NCI-H82 (cell line): ENCODE data around the gene LGR4.

Source experiments
- DNase-seq: peaks from one replicate; lab custom pipeline; 2025; lab: John Stamatoyannopoulos, UW

LGR4 gene

DNA sequence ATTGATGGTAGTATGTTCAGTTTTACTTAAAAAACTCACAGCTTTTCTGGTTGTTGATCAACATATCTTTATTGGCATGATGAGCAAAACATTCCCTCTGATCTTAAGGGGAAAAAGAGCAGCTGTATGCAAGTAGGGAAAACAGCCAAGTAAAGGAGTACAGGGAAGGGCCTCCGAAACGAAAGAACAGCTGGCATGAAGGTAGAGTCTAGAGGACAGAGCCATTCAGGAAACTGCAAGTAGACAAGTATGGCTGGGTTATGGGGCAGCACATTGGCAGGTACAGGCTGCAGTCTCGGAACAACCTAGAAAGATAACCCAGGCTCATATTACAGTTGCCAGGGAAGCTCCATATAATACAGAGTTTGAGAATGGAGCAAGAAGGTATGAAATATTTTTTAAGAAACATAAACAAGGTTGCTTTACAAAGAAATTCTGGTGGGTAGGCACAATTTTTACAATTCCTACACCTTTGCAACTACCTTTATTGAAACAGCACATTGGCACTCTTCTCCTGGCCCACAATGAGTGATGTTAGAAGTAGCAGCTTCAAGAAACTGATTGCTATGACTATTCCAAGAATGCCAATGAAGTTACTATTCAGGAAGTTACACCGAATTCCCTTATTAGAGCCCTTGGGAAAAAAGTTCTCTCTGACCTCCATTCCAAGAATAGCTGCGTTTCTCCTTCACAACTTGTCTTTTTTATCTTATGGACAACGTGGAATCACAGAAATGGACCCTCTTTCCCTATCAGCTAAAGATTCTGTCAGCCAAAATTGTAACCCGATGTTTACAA lies 45.2 kb downstream of the LGR4 start:
- DNase-seq: no peak

- no peak for DNase-seq
These were observed 46.8 kb downstream of the LGR4 start for GRCh38 chr11:27425814-27426213.

GRCh38 chr11:27423125-27423524 lies 49.5 kb downstream of the LGR4 start:
- DNase-seq: no peak

DNA sequence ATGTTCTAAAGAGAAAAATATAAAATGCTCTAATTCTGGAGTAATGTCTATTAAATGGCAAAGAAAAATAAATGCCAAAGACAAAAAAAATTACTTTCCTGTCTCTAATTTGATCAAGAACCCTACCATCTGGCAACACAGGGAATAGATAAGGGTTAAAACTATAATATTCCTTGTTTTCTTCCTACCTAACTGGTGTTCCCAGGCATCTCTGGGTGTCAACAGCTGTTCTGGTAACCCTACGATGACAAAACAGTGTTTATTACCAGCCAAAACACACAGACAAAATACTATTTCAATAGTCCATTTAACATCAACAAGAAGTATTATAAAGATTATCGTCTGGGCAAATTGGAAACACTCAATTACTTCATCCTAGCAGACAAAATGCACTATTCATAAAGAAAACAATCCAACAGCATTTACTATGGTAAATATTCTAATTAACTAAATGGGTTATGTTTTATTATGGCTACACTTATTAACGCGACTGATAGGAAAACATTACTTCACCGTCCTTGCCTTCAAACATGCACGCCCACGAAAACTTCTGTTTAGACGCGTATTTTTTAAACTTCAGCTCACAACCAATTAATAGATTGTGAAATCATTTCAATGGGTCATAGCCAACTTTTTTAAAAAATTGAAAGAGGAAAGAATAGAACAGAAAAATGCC lies 50.6 kb downstream of the LGR4 start:
- no peak for DNase-seq

GRCh38 chr11:27420722-27421572 lies 51.6 kb downstream of the LGR4 start:
- no peak for DNase-seq

DNA sequence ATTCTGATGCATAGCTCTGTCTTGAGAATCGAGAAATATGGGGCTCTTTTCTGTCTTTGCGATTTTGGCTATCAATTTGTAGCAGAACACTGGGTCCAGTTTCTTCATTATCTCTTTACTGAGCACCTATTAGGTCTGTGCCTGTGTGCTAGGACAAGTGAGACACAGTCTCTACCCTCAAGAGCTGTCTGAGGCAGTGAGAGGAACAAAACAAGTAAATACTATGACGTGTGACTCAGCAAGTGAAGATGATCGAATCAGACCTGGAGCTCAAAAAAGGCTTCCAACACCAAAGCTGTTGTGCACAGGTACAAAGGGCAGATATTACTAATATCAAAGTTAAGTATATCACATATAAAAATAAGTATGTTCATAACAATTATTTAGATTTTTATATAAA lies 52.4 kb downstream of the LGR4 start:
- DNase-seq: no peak

DNA sequence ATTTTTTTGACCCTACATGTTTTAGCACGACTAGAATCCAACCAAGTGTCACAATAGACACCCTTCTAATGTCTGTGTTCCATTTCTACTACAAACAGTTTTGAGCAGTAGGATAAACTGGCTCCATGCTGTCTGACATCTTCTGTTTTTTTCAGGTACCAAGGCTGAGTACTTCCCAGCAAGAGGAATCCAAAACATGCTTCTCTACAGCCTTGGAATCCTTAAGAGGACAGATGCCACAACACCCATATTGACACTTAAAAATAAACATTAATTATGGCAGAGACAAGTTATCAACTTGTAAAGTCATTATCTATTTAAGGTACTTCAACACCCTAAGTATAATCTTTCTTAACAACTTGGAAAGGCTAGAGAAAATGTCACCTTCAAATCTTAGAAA lies 54.2 kb downstream of the LGR4 start:
- no peak for DNase-seq

DNA sequence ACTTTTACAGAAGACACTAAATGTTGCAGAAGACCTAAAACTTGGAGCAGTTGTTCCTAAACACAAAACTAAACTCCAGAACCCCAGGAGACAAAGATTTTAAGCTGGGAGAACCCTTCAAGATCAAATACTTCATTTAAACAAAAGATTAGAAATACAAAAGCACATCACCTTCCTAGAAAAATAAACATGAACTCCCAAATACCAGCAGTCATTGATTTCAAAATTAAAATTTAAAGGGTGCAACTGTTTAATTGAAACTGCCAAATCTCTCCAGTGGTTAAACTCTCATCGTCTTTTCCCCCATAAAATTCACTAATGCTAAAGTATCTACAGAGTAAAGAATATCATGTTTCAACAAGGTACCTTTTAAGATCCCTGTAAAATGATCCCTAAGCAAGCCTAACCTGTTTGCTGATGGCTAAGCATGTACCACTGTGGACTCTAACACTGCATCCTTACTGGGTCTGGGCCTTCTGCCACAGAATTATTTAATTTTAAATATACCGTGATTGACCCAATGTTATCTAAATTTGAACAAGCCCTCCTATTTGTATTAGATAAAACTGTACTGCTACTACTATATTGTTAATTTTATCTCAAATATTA lies 55.9 kb downstream of the LGR4 start:
- no peak for DNase-seq

DNA sequence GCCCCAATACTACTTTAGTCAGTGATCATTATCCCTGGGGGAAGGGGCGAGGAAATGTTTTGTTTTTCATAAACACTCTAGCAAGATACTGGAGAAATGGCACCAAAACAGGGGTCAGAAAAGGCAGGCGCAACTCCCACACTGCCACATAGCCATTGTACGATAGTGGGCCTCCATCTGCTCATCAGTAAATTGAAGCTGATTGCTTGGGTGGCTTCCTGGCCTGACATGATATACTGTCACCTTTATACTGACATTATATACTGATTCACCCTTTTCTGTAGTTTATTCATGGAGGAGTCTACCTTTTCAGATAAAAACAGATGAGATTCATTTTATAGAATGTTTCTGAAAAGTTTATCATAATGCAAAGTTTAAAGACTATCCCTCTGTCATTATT lies 57.9 kb downstream of the LGR4 start:
- no peak for DNase-seq

DNA sequence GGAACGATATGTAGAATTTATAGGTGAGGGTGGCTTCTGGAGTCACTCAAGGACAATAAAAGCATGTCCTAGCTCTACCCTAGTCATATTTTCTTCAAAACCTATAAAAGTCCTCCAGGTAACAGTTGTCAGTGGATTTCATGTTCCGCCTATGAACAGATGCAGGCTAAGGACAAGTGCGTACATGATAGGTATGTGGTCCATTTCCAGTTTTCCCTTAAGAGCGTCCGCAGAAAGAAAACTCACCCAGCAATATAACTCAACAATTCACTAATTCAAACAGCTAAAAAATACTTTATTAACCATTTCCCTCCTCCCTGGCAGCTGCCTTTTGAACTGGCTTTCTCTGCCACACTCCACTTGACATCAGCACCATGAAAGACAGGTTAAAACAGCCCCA lies 59.4 kb downstream of the LGR4 start:
- no peak for DNase-seq

GRCh38 chr11:27412192-27412691 lies 60.3 kb downstream of the LGR4 start:
- DNase-seq: no peak

GRCh38 chr11:27411328-27411727 lies 61.3 kb downstream of the LGR4 start:
- no peak for DNase-seq

GRCh38 chr11:27410272-27410671 lies 62.3 kb downstream of the LGR4 start:
- DNase-seq: no peak

DNA sequence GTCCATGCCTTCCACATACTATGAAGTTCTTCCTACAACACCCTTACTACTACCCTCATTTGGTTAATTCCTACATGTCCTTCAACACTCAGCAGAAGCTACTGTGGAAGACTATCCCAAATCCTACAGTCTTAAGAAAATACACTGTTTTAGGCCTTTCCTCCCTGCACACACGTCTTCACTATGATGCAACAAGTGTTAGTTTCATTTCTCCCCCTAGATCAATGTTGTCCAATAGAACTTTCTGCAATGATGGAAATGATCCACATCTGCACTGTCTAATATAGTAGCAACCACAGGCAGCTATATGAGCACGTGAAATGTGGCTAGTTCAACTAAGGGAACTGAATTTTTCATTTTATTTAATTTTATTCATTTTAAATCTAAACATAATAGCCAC lies 62.8 kb downstream of the LGR4 start:
- no peak for DNase-seq

DNA sequence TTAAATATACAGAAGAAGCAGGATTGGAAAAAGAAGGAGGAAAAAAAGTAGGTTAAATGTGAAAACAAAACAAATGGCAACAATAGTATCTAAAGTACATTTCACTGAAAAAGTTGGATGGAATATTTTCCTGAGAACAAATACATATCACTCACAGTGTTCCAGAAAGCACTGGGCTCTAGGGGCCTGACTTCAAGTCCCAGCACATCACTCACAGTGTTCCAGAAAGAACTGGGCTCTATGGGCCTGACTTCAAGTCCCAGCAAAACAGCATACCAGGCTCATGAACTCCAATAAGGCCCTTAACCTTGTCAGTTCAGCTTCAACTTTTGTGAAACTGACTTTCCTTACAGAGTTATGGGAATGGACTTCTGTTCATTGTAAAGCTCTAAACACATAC lies 63.5 kb downstream of the LGR4 start:
- no peak for DNase-seq

DNA sequence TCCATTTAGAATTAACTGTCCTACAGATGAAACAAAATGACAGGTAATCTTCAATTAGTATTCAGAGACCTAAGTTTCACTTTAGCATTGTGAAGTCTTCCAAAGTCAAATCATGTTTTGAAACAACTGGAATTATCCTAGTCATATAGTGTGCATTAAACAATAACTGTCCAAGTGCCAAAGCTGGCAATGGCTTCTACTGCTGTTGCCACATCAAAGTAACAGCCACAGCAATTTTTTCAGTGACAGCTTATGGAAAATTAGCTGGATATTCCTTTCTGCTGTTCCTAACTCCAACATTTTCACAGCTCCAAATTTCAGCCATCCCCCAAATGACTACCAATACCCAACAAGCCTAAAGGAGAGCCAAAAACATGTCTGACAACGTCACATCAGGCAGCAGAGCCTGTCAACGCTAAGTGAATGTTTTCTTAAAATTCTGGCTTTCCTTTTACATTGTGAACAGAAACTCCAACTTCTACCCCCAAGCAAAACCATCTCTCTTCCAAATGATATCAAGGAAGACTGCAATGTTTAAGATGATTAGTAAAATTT lies 64.3 kb downstream of the LGR4 start:
- no peak for DNase-seq

- DNase-seq: no peak
These were observed 65.9 kb downstream of the LGR4 start for GRCh38 chr11:27406498-27407354.

GRCh38 chr11:27405134-27405533 lies 67.5 kb downstream of the LGR4 start:
- no peak for DNase-seq

DNA sequence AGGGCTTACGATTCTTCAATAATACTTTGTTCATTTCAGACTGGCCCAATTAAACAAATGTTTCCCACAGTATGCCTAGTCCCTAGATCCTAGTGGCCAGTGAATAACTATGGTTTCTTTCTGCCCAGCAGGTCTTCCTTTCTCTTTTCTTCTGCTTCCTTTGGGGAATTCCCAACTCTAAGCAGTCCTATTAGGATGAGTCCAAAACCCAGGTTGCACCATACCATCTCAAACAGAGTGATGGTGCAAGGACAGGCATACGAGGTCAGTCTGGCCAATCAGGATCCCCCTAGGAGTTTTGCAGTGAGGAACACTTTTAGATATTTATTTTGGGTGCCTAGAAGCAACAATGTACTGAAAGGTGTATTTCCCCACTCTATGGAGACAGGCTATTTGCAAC lies 68.2 kb downstream of the LGR4 start:
- no peak for DNase-seq

- no peak for DNase-seq
These were observed 69.4 kb downstream of the LGR4 start for GRCh38 chr11:27403195-27403594.

DNA sequence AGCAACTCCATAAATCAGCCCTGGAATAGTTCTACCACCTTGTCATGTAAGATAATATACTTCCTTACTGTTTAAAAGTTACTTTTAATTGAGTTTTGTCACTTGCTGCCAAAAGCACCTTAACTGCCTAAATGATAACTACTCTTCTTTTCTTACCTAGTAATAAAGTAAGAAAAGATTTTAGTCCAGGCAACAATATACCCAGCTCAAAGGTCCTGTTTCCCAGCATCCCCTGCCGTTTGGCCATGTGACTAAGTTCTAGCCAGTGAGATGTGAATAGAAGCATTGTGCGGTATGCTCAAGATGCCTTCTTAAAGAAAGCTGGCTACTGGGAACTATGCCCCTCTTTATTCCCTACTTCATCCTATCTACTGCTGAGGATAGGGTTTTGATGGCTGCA lies 70.1 kb downstream of the LGR4 start:
- no peak for DNase-seq
